GM11168 (cell line): Measurements from ENCODE around the gene STRIP1.

Source experiments
- in situ Hi-C: fragments of 300-500 bp; cut with MboI; formaldehyde crosslinking; loops from one replicate; pipeline ENCODE4 v1.12.0; 2022; ENCODE audit warnings: low sequenced_read_pairs; ENCODE audit not compliant: unreplicated experiment

Gene STRIP1, protein sequence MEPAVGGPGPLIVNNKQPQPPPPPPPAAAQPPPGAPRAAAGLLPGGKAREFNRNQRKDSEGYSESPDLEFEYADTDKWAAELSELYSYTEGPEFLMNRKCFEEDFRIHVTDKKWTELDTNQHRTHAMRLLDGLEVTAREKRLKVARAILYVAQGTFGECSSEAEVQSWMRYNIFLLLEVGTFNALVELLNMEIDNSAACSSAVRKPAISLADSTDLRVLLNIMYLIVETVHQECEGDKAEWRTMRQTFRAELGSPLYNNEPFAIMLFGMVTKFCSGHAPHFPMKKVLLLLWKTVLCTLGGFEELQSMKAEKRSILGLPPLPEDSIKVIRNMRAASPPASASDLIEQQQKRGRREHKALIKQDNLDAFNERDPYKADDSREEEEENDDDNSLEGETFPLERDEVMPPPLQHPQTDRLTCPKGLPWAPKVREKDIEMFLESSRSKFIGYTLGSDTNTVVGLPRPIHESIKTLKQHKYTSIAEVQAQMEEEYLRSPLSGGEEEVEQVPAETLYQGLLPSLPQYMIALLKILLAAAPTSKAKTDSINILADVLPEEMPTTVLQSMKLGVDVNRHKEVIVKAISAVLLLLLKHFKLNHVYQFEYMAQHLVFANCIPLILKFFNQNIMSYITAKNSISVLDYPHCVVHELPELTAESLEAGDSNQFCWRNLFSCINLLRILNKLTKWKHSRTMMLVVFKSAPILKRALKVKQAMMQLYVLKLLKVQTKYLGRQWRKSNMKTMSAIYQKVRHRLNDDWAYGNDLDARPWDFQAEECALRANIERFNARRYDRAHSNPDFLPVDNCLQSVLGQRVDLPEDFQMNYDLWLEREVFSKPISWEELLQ

DNA sequence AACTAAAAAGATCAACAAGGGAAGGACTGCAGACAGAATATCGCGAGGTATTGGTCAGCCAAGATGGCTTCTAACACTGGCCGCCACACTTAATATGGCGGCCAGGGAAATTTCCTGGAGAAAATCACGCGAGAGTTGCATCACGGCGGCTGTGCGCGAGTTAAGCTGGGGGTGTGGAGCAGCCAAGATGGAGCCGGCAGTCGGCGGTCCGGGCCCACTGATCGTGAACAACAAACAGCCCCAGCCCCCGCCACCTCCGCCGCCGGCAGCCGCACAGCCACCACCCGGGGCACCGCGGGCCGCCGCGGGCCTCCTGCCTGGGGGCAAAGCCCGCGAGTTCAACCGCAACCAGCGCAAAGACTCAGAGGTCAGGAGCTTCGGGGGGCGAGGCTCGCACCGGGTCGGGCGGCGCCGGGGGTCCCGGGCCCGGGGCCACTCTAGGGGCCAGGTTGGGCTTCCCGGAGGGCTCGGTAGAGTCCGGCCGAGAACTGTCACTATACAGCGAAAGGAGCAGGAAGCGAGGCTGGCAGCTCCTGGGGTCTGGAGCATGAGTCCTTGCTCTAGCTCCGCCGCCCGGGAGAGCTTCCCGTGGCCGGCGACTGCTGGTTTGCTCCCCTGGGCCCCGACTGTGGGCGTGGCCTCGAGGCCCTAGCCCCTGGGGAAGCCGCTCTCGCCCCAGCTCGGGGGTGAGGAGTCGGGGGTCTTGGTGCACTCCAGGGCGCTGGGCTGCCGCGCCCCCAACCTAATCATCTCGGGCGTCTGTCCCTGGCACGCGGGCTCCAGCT is at the start of gene STRIP1:
Gene STRIP1 (plus strand): TSS at position 174 of the 785 bp plus-strand sequence. CDS start 14 bp downstream, at position 188.
- in situ Hi-C loops: no loop called here

DNA sequence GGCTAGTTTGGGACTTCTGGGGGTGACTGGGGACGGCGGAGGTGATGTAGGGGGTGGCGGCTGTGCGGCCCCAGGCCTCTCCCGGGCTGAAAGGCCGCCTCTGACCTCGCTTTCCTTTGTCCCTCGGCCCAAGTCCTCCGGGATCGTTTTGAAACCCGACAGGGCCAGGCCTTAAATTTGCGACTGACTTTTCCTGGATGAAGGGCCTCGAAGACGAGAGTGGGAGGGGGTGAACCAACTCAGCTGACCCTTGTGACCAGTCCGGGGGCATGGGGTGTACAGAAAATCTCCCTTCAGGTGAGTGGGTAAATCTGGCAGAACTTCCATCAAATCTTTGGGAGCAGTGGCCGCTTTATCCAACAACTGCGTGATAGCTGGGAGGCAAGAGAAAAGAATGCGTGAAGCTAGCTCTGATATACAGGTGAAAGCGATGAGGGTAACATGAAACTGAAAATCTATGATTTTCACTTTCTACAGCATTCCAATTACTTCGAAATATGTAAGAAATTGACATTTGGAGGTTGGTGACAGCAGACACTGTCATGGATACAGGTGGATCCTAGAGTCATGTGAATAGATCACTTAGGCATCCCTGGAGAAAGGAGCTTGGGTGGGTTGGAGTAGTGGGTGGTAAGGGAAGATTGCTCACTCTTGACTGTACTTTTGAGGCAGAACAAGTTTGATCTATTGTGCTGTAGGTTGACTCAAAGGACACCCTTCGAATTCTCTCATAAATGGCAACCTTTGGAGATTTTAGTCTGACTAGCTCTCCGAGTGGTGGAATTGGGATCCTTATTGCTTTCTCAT is 49.0 kb upstream of the STRIP1 start:
- in situ Hi-C loops: loop anchor here (10.0 kb wide), 1 partner anchor 441 kb away; the partner anchor contains the start of gene GNAI3

DNA sequence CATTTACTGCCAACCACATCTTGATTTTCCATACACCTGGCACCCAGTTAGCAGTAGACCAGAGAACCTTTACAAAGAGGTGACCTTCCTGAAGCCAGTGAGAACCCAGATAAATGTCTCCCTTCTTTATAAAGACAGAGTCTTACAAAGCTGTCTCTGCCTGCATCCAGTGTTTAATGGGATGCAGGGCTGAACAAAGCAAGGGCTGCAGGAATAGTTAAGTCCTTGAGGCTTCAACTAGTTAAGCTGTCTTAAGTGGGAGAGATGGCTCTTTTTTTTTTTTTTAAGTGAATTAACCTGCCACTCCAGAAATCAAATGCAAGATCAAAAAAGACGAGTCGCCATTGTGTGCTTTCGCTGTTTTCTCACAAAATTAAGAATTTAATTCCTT is 48.4 kb upstream of the STRIP1 start:
- in situ Hi-C loops: loop anchor here (10.0 kb wide), 1 partner anchor 441 kb away; the partner anchor contains the start of gene GNAI3

DNA sequence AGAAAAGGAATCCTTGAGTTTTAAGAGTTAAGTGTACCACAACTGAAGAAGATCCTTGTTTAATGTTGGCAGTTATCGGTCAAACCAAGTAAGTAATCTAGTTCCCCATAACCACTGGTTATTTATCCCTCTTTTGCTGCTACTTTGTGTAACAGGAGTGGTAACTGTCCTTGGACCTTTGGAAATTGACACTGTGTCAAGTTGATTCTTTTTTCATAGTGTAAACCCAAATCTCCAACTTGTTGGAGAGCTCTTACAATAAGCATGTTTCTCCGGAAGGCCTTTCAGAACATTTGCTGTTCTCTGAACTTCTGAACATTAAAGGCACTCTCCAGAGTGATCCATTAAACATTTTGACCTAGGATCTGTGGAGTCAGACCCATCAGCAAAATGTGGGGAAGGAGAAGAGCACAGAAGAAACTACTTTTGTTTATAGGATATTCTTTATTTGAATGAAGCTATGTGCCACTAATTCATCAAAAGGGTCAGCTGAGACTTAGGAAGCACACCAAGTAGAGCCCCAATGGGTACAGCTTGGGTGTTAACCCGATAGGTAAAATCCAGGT is 46.0 kb upstream of the STRIP1 start:
- in situ Hi-C loops: loop anchor here (10.0 kb wide), 1 partner anchor 444 kb away; the partner anchor contains the start of gene GNAI3

DNA sequence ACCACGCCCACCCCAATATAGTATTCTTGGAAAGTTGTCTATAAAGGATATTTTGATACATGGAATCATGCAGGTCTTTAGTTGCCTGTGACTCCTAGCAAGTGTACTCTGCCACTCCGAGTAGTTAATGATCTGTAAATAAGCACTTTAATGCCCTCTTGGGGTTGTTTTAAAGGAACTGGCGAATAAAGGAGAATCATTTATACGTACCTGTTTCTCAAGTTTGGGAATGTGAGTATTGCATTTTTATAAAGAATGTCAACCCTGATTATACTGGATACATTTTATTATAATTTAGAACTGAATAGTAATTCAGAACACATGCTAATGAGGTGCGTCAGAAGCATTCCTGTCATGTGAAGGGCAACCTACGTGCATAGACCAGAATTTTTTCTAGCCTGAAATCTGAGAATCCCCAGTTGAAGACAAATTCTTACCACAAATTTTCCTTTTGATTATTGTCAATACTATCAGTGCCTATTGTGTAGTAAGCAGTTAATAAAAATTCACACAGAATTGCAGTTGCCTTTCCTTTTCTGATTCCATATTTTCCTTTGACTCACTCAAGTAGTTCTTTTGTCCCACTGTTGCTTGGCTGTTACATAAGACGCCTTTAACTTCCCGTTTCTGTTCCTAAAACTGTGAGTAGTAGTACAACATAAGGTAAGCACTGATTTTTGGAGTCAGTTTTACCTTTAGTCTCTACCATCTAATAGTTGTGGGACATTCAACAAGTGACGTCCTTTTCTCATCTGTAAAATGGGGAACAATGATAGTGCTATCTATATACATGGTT is 44.7 kb upstream of the STRIP1 start:
- in situ Hi-C loops: loop anchor here (10.0 kb wide), 1 partner anchor 445 kb away; the partner anchor contains the start of gene GNAI3

DNA sequence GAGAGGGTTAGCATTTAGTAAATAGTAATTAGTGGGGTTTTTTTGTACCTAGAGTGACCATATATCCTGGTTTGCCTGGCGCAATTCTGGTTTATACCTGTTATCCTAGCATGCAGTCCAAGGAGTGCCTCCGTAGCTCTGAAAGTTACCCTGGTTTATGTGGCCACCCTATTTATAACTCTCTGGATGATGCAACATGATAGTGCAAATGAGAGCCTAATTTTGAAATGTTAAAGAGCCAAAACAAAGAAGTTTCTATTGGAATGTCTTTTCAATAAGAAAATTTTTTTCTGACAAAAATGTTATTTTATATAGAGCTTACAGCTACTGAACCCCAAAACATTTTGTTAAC is 44.1 kb upstream of the STRIP1 start:
- in situ Hi-C loops: no loop called here

DNA sequence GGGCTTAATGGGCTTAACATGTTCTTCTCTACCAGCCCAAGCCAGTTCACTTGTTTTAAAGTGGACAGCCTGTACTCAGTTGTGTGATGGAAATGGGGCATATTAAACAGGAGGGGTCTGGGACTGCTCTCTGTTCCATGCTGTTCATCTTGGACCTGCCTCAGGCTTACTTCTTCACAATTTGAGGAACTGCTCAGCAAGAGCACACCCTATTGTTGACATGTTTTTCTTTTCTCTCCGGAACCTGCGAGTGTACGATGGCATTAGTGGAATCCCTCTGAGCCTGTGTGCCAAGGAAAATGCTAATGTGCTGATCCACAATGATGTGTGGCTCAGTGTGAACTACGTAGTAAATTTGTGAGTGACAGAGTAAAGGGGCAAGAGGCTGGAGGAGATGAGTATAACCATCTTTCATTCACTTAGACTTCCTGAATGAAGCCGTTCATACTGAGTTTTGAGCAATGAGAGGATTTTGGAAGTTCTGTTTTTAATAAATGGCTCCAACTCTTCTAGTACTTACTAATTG is 43.0 kb upstream of the STRIP1 start:
- in situ Hi-C loops: no loop called here

DNA sequence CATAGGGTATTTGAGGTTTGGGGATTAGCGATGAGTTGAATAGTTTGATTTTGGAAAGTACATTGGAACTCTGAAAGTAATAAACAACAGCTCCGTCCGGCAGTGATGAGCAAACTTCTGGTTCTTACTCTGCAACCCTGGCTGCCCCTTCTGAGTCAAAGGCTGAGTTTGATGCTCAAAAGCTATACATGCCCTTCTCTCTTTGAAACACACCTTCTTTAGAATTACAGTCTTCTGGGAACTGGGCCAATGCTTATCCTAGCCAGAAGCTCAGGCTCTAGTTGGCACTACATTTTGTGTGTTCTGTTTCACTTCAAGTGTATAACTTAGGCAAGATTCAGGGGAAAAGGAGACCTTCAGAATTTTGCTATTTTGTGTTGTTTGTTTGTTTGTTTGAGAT is 40.5 kb upstream of the STRIP1 start:
- in situ Hi-C loops: no loop called here

DNA sequence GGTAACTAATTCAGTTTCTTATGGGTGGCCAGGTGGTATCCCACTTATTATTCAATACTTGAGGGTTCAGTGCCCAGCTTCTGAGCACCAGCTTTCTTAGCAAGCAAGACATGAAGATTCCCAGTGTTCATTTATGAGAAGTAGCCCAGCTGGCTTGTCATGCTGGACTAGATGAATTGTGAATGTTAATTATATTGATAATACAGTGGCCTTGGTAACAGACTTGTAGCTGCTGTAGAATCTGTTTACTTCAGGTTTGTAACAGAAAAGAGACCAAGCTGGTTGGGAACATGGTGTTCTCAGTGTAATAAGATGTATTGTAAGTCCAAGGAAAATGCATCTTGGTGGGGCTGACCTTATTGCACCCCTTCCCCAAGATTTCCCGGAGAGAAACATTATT is 39.8 kb upstream of the STRIP1 start:
- in situ Hi-C loops: no loop called here

DNA sequence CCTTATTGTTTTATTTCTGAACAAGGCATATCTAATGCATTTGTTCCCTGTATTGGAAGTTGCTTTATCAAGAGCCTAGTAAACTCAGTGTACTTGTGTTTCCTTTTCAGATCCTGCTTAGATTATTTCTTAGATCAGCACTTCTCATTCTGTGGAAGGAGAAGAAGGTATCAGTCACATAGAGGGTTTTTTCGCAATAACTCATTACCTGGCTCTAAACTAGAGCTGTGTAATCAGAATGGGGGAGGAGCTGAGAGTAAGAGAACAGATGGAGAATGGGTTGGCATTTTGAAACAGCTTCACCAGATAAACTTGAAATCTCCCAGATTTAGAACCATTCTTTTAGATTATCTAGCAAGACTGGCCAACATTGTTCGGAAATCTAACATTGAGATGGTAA is 38.9 kb upstream of the STRIP1 start:
- in situ Hi-C loops: no loop called here

DNA sequence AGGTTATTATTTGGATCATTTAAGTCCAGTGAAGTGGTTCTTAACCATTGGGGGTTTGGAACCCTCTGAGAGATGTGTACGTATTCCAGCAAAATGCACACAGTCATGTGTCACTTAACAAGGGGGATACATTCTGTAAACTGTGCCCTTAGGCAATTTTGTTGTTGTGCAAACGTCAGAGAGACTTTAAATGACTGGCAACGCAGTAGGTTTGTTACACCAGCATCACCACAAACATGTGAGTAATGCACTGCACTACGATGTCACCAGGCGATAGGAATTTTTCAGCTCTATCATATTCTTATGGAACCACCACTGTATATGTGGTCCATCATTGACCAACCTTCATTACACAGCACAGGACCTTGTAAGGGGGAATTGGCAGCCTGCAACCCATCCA is 37.9 kb upstream of the STRIP1 start:
- in situ Hi-C loops: no loop called here

DNA sequence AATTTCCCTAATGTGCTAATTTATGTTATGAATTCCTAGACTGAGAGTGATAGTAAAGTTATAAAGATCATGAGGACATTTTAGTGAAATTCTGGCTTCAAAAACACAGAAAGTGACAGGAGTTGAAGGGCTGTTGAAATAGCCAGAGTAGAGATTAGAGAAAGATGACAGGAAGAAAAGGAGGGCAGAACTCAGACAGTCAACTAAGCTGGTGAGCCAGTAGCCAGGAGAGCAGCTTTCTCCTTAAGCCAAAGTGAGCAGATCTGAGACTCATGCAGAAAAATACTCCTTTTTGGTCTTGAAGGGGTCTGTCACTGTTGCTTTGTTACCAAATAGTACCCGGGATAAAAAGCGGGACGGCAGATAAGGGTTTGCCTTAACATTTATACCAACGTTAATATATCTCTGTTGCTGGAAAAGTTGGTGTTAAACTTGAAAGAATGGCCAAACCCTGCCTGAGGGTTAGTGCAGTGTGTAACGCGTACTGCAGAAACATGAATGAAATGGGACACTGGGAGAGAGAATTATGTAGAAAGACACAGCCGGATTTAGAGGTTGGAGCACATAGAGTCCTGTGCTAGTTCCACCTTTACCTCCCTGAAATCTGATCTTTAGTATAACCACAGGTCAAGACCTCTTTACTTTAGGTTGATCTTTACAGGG is 37.1 kb upstream of the STRIP1 start:
- in situ Hi-C loops: no loop called here

DNA sequence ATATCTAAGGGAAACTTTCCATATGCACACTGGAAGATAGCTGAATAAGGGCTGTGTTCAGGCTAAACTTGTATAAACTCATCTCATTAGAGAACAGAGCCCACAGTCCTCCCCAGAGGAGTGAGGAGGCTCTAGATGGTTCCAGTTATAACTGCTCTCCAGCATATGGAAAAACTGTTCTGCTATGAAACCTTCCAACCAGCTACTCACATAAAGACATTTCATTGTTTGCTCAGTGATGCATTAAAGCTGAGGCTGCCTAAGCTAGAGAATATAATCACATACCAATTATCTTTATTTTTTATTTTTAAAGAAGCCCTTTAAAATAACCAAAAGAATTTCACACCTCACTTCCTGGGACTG is 36.6 kb upstream of the STRIP1 start:
- in situ Hi-C loops: no loop called here

DNA sequence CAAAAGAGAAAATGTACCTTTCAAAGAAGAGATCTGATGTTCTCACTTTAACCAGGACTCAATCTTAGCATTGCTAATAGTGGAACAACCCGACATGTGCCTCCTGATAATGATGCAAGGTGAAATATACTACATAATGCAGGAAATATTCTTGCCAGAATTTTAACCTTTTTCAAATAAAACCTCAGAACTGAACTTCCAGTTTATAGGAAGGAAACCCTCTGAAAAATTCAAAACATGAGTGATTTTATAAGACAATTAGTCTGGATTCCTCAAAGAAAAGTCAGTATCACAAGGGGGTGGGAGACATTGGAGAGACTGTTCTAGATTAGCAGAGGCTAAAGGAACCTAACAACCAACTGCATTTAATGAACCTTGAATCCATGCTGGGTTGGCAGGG is 31.7 kb upstream of the STRIP1 start:
- in situ Hi-C loops: no loop called here

DNA sequence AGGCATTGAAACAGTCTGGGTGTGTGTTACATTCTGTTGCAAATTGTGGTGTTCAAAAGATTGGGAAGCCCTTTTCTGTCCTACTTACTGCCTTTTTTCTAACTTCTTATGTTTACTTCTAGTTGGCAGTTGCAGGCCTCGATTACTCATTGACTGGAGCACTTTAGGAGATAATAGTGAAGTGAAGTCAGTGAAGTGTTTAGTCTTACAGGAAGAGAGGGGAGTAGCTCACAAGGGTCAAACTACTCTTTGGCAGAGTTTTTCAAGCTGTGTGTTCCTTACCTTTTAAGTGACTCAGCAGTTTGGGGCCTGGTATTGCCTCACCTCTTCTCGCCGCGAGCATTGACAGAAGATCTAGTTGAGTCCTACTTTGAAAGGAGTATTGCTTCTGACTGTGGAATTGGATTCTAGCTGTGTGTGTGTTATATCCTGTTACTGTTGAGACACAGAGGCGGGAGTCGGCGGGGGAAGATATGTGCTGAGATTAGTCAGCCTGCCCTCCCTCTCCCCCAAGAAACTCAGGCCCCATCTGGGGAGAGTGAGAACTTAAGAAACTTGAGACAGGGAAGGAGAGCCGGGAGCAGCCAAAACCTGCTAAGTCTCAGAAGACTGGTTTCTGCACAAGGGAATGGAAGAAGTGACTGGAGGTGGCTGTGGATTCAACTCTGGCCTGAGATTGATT is 30.5 kb upstream of the STRIP1 start:
- in situ Hi-C loops: no loop called here

DNA sequence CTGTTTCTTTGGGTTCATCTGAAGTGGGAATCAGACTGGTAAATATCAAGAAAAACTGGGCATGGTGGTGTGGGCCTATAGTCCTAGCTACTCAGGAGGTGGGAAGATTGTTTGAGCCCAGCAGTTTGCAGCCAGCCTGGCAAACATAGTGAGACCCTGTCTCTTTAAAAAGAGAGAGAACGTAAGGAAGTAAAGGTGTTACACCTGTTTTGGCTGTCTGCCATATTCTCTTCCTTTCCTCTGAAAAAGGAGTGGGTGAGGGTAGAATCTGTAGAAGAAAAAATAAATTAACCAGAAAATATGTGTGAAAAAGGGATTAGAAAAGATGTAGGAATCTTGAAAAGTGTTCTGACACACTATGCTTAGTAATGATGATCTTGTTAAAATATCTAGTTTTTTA is 29.8 kb upstream of the STRIP1 start:
- in situ Hi-C loops: no loop called here

DNA sequence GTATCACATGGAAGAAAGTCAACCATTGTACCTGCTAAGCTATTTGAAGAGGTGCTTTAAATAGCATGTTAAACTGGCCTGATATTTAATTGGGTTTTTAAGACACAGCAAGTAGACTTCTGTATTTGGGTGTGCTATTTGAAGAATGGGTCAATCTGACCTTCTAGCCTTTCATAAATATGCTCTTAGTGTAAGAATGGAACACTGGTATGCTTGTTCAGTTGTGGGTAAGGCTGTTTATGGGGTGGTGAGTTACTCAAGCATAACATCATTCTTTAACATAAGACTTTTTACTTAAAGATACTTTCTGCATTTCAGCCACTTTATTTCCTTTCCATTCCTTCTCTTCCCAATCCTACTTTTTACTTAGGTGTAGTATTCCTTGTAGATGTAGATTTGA is 28.5 kb upstream of the STRIP1 start:
- in situ Hi-C loops: no loop called here
